Measurements from ENCODE around the gene TSGA10IP. TPM values are rescaled to one million over a fixed set of nuclear protein-coding genes. Genes with fewer than 3 reads are reported as not detected.

Gene TSGA10IP
- total RNA-seq, 1 donor from 2014 or later = not detected

DNA sequence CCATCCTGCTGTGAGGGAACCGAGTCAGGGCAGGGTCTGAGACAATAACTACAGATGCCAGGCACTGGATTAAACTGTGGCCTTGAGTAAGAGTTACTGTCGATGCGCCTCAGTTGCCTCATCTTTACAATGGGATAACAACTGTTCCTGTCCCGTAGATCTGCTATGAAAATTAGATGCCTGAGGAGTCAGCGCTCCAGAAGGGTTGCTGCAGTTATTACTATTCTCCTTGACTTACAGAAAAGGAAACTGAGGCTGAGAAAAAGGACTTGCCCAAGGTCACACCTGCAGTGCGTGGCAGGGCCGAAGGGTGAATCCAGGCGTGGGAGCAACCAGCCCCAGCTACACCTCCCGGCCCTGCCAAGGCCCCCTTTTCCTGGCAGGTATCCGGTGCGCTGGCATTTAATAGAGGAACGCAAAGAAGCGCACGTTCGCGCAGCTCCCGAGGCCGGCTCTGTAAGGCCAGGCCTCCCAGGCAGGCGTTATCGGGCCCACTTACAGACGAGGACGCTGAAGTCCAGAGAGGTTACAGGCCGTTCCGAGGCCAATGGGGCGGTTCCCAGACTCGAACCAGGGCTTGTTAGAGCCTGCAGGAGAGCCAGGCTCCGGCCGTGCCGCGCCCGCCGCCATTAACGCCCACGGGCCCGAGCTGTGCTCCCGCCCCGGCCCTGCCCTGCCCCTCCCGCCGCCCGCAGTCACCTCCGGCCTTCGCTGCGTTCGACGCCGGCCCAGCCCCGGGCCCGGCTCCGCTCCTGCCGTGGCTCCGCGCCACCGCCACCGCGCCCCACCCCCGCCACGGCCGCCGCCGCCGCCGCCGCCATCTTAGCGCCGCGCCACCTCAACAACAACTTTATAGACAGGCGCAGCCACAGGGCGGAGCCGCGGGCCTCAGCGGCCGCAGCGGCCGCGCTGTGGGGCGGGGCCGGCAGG is 26.8 kb upstream of the TSGA10IP start, which contains the start of gene C11orf68:
Gene C11orf68, minus strand, starts transcription at position 852 of the 930 bp plus-strand sequence. Its CDS starts 31 bp downstream, at position 821.
- no peak for DNase-seq

DNA sequence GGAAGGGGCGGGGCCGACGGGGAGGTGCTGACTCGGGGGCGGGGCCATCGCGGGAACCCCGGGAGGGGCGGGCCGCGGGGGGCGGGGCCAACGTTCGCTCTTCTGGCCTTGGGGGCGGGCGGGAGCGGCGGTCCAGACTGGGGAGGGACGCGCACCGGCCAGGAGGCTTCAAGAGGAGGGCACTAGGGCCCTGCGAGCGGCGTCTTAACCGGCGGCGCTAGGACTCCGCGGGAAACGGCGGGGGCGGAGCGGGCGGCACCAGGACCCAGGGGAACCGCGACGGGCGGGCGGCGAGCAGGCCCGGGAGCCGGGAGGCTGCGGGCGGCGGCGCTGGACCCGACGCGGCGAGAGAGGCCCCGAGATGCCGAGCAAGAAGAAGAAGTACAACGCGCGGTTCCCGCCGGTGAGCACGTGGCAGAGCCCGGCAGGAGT is 26.1 kb upstream of the TSGA10IP start, which contains the start of gene DRAP1:
Gene DRAP1, plus strand, starts transcription at position 286 of the 432 bp plus-strand sequence. Its CDS starts 76 bp downstream, at position 362.
- peak; percentile 97 for DNase-seq

- no peak for DNase-seq
These were observed 25.5 kb upstream of the TSGA10IP start for GRCh38 chr11:65919573-65920371.

DNA sequence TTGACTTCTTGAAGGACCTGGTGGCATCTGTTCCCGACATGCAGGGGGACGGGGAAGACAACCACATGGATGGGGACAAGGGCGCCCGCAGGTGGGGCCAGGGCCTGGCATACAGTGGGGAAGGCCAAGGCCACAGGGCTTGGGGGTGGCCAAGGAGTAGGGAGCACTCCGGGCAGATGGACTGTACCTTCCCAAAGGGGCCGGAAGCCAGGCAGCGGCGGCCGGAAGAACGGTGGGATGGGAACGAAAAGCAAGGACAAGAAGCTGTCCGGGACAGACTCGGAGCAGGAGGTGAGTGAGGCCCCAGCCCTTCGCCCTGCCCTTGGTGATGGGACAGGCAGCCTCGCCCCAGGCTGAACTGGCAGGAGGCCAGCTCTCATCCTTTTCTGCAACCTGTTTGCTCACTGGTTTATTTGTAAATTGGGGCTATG is 24.9 kb upstream of the TSGA10IP start:
- DNase-seq = no peak

DNA sequence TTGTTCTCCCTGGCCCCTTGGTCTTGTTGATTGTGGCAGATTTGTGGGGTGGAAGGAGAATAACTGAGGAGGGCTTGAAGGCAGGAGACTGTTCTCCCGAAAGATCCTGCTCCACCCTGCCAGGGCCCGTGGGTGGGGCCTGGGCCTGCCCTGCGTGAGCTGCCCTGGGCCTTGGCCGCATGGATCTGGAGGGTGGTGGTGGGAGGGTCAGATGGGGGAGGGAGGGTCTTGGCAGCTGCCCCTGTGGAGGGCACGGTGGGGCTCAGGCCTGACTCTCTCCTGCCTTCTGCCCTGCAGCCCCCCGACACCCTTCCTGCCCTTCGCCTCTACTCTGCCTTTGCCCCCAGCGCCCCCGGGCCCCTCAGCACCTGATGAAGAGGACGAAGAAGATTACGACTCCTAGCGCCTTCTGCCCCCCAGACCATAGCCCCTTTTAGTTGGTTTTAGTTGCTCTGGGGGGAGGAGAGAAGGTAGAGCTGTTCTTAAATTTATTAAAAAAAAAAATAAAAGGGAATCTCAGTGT is 24.2 kb upstream of the TSGA10IP start:
- DNase-seq = no peak

DNA sequence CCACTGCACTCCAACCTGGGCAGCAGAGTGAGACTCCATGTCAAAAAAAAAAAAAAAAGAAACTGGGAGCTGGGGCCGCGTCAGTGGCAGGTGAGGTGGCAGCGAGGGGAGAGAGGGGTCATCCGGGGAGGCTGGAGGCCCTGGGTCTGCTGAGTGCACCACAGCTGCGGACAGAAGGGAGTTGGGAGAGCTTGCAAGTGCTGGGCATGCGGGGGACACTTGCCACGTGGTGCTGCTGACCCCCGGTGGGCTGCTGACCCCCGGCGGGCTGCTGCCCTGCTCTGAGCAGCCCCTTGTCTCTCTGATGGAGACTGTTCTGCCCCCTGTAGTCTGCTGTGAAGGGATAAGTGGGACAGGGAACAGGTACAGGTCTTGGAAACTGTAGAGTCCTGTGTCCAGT is 23.4 kb upstream of the TSGA10IP start:
- no peak for DNase-seq

- DNase-seq = no peak
These were observed 22.7 kb upstream of the TSGA10IP start for GRCh38 chr11:65922565-65922964.

DNA sequence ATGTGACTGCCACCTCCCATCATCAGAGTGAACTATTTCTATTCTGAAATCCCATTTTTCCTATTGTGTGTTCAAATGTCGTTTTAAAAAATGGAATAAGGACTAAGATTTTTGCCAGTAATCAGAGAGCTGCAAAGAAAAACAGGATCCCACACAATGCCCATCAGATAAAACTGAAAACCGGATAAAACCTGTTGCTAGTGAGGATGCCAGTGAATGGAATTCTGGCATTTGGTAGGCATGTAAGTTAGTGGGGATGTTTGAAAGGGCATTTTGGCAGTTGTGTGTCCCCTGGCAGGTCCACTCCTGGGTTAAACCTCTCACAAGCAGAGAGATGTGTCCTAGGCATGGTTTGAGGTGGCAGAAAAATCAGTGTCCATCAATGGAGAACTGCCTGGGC is 19.9 kb upstream of the TSGA10IP start:
- DNase-seq = no peak

DNA sequence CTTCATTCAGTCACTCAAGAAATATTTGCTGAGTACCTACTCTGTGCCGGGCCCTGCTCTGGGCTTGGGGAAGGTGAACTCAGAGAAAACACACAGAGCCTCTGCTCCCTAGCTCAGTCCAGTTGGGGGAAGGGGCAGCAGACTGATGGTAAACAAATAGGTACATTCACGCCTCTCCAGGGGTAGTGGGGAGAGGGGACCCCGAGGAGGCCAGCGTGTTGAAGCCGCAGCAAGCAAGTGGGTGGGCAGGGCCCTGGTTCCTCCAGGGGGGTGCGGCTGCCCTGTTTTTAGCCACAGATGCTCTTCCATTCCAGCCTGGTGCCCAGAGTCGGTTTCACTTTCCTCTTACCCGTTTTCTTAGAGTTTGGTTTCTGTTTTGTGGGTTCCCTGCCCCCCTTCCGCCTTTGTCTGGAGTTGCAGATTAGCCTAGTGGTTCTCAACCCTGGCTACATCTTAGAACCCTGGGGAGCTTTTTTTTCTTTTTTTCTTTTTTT is 17.3 kb upstream of the TSGA10IP start:
- no peak for DNase-seq

GRCh38 chr11:65928667-65929066 is 16.6 kb upstream of the TSGA10IP start:
- DNase-seq = no peak

DNA sequence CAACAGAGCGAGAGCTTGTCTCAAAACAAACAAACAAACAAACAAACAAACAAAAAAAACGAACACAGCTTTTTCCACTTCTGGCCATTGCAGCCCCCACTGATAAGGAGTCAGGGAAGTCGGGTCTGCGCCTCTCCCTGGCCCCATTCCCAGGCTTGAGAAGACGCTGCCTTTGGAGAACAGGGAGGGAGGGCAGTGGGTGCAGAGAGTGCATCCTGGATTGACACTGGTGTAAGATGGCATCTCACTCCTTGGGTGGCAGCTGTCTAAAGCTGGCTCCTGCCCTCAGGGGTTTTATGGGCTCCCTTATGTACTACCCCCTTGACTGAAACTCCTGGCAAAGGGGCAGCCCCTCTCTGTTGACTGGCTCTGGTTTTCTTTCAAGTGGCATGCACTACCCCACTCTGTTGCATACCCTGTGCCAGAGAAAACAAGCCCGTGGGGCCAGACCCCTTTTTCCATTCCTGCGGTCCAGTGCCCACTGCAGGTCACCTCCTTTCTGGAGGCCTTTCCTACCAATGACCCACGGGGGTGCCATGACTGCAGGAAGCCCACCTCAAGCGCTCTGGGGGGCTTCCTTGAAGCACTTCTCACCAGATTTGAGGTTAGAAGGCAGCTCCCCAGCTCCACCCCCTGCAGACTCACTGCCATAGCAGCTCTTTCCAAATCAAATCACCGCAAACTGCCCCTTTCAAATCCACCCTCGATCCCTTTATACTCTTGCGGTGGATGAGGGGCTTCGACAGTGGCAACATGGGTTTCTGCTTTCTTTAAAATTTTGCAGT is 13.3 kb upstream of the TSGA10IP start:
- DNase-seq = no peak

GRCh38 chr11:65932558-65932919 is 12.7 kb upstream of the TSGA10IP start:
- DNase-seq = no peak

DNA sequence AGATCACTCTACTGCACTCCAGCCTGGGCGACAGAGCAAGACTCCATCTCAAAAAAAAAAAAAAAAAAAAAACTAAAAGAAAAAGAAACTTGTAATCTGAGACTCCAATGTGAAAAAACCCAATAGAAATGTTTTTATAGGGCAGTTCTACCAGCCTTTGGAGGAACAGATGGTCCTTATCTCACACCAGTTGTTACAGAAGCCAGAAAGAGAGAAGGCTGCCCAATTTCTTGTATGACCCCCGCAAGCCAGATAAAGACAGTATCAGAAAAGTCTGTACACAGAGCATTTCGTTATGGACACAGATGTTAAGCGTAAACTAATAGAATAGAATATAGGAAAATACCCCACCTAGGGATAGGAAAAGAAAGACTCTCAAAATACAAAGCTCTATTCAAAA is 11.3 kb upstream of the TSGA10IP start:
- no peak for DNase-seq

- no peak for DNase-seq
These were observed 7.5 kb upstream of the TSGA10IP start for GRCh38 chr11:65937766-65938165.

DNA sequence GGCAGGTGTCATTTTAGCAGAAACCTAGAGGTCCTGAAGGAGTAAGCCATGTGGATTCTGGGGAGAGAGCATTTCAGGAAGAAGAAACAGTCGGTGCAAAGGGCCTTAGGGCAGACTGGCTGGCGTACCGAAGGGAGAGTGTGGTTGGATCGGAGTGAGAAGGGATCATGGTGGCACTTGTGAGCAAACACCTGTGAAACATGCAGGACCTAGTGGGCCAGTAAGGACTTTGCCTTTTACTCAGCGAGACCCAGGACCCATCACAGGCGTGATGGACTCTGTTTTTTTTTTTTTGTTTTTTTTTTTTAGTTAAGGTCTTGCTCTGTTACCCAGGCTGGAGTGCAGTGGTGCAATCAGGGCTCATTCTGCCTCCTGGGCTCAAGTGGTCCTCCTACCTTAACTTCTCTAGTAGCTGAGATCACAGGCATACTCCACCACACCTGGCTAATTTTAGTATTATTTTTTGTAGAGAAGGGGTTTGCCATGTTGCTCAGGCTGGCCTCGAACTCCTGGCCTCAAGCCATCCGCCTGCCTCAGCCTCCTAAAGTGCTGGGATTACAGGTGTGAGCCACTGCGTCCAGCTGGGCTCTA is 3.5 kb upstream of the TSGA10IP start:
- DNase-seq = no peak

GRCh38 chr11:65942531-65942930 is 2.7 kb upstream of the TSGA10IP start:
- no peak for DNase-seq

- DNase-seq = no peak
These were observed 1.1 kb upstream of the TSGA10IP start for GRCh38 chr11:65944191-65944590.

DNA sequence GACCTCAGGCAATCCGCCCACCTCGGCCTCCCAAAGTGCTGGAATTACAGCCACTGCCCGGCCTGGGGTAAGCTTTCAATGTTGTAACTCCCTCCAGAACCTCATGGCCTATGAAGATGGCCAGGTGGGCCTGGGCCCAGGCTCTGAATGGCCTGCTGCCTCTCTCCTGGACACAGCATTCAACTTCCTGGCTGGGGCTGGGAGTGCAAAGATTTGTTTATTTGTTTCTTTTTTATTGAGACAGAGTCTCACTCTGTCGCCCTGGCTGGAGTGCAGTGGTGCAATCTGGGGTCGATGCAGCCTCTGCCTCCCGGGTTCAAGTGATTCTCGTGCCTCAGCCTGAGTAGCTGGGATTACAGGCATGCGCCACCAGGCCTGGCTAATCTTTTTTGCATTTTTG is 513 bp upstream of the TSGA10IP start:
- no peak for DNase-seq

GRCh38 chr11:65945941-65946558 is 770 bp downstream of the TSGA10IP start:
- DNase-seq = no peak

DNA sequence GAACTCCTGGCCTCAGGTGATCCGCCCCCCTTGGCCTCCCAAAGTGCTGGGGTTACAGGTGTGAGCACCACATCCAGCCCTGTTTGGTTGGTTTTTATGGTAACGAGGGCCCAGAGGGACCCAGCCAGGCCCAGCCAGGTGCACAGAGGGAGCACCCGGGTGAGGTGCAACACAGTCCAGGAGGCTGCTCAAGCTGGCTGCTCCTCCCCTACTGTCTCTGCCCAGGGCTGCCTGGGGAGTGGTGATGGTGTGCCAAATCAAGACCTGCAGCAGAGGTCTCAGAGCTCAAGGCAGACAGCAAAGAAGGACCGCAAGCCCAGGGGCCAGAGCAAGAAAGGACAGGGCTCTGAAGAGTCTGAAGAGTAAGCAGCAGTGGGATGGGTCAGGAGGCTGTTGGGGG is 1.4 kb downstream of the TSGA10IP start:
- DNase-seq = no peak

DNA sequence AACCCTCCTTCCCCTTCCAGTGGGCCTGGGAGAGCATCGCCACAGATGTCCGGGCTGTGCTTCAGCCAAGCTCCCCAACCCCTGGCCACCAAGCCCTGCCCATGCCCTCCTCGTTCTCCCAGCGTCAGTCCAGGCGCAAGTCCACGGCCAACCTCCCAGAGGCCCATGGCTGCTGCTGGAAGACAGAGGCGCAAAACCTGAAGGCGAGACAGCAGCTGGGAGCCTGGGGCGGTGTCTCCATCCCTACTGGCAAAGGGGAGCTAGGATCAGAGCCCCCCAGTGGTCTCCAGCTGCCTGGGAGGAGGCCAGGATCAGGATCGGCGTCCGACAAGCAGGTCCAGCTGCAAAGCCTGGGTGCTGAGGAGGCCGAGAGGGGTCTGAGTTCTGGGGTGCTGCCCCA is 1.9 kb downstream of the TSGA10IP start:
- DNase-seq = no peak

All from skin of body (tissue), 2 donors.